Measurements from ENCODE around the gene PRPF38A.

Gene PRPF38A

DNA sequence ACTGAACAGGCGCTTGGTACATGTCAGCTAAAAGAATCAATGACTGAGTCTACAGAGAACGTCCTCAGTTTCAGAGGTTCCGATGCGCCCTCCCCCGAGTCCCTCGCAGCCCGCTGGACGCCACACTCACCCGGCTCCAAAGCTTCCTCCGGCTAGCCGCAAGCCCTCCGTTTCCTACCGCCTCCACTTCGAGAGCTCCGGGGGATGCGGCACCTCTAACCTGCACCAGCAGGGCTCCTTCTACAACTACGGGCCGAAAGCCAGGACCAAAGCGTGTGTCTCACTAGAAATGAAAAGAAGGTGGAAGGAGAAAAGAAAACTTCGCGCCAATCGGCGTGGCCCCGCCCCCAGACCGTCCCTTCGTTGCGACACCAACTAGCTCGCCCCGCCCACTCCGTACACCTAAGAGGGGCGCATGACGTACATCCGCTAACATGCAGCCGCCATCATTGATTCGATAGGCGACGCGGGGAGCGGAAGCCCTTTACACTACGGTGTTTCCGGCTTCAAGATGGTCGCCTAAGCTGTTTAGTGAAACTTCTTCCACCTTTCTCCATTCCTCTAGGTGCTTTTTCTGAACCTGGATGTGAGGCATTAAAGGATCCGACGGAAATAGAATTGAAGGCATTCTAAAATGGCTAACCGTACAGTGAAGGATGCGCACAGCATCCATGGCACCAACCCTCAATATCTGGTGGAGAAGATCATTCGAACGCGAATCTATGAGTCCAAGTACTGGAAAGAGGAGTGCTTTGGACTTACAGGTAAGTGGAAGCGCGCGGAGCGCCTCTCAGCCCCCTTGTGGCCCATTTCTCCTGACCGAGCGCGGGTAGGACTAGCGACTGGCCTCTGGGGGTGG lies at the start of gene PRPF38A, which contains the start of gene ORC1:
Gene PRPF38A (plus strand): TSS at position 487 of the 859 bp plus-strand sequence. CDS start 148 bp downstream, at position 635.
Gene ORC1 (minus strand): TSS at position 308 of the 859 bp plus-strand sequence. CDS start 2,200 bp downstream, outside the sequence.
- peak; percentile 88 for DNase-seq (ENCODE audit: extremely low read depth, low read depth)
- TF ChIP-seq, protein P1, sequence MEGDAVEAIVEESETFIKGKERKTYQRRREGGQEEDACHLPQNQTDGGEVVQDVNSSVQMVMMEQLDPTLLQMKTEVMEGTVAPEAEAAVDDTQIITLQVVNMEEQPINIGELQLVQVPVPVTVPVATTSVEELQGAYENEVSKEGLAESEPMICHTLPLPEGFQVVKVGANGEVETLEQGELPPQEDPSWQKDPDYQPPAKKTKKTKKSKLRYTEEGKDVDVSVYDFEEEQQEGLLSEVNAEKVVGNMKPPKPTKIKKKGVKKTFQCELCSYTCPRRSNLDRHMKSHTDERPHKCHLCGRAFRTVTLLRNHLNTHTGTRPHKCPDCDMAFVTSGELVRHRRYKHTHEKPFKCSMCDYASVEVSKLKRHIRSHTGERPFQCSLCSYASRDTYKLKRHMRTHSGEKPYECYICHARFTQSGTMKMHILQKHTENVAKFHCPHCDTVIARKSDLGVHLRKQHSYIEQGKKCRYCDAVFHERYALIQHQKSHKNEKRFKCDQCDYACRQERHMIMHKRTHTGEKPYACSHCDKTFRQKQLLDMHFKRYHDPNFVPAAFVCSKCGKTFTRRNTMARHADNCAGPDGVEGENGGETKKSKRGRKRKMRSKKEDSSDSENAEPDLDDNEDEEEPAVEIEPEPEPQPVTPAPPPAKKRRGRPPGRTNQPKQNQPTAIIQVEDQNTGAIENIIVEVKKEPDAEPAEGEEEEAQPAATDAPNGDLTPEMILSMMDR (IDR thresholded peaks at IDR 0.05; ENCODE audit: low read depth, low read length) = peak; percentile 58

DNA sequence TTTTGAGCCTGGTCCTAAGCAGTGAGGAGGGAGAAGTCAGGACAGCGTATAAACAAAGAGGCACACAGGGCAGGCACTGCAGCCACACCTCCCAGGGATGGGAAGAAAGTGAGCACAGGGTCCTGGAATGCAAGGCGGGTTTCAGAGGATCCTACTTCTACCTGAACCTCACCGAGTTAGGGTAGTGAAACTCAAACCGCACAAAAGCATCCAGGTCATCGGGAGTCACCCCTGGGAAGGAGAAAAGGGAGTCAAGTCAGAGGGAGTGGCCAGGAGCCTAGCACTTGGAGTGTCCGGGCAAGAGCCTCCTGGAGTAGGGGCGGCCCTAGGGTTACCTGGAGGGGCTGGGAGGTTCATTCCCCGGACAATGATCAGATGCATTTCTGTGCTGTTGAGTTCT lies 49.0 kb upstream of the PRPF38A start:
- TF ChIP-seq, protein P1 (IDR thresholded peaks at IDR 0.05; ENCODE audit: low read depth, low read length) = no peak
- no peak for DNase-seq (ENCODE audit: extremely low read depth, low read depth)

GRCh38 chr1:52355847-52356505 lies 48.4 kb upstream of the PRPF38A start:
- TF ChIP-seq, protein P1 (IDR thresholded peaks at IDR 0.05; ENCODE audit: low read depth, low read length) = no peak
- DNase-seq (ENCODE audit: extremely low read depth, low read depth) = no peak

- TF ChIP-seq, protein P1 (IDR thresholded peaks at IDR 0.05; ENCODE audit: low read depth, low read length) = no peak
- no peak for DNase-seq (ENCODE audit: extremely low read depth, low read depth)
Measured at GRCh38 chr1:52356818-52357355, 47.5 kb upstream of the PRPF38A start.

DNA sequence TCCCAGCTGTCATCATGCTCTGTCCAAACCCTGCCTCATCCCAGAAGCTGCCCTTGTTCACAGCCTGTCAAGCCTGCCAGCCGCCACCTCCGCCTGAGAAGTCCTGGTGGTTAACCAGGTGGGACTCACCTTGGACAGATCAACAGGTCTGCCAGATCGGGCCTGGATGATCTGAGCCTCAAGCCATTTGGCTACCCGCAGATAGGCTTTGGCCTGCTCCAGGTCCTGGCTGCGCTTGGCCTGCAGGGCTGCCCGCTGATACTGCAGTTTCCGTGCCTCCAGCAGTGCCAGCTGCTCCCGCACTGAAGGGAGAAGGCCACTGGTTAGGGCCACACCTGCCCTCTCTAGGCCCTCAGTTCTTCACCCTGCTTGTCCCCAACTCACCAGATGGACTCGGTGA lies 47.0 kb upstream of the PRPF38A start:
- no peak for DNase-seq (ENCODE audit: extremely low read depth, low read depth)
- TF ChIP-seq, protein P1 (IDR thresholded peaks at IDR 0.05; ENCODE audit: low read depth, low read length) = no peak

GRCh38 chr1:52358851-52359497 lies 45.4 kb upstream of the PRPF38A start:
- TF ChIP-seq, protein P1 (IDR thresholded peaks at IDR 0.05; ENCODE audit: low read depth, low read length) = no peak
- no peak for DNase-seq (ENCODE audit: extremely low read depth, low read depth)
